ENCODE measurements around the gene CDH1. TPM values are rescaled to one million over a fixed set of nuclear protein-coding genes. Genes with fewer than 3 reads are reported as not detected.

The CDH1 gene
- total RNA-seq, 4 donors from 2014 or later = 72.7 to 302 (median 160) TPM

DNA sequence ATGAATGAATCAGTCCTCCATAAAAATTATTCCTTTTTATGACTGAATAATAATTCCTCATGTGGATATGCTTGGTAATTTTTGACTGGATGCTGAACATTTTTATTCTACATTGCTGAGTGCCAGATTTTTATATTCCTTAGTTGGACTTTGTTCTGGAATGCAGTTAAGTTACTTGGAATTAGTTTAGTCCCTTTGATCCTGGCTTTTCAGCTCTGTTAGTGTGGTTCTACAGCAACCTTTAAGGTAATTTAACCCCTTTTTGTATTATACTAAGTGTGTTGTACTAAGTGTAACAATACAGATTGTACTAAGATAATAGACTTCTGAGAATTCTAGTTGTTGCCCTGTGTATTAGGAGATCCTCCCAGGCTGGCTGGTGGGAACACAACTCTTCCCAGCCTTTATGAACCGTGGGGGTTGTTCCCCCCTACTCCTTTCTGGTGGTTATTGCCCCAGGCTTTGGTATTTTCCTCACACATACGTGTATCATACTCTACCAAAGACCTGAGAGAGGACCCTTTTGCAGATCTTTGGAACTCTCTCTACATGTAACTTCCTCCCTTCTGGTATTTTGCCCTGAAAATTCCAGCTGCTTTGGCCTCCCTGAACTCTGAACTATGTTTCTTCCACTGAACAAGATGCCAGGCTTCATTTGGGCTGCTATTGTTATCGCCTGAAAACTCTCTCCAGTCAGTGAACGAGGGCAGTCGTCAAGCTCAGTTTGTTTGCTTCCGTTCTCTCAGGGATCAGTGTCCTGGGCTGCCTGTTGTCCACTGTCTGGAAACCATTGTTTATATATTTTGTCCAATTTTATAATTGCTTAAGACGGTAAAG, 136.8 kb downstream of the CDH1 start:
- Histone ChIP-seq H3K36me3 (peaks cover 0 to 97% (median 7%) of the 10 kb centered on the region in 3 donors), H3K9me3 (no peaks in the 10 kb centered on the region), H3K4me3 (no peak overlapping the region), H3K4me1 (no peaks in the 10 kb centered on the region), H3K27me3 (no peaks in the 10 kb centered on the region), H3K27ac (no peak overlapping the region)
- no peak for TF ChIP-seq POLR2A (IDR thresholded peaks at IDR 0.05)
- TF ChIP-seq, protein P1, sequence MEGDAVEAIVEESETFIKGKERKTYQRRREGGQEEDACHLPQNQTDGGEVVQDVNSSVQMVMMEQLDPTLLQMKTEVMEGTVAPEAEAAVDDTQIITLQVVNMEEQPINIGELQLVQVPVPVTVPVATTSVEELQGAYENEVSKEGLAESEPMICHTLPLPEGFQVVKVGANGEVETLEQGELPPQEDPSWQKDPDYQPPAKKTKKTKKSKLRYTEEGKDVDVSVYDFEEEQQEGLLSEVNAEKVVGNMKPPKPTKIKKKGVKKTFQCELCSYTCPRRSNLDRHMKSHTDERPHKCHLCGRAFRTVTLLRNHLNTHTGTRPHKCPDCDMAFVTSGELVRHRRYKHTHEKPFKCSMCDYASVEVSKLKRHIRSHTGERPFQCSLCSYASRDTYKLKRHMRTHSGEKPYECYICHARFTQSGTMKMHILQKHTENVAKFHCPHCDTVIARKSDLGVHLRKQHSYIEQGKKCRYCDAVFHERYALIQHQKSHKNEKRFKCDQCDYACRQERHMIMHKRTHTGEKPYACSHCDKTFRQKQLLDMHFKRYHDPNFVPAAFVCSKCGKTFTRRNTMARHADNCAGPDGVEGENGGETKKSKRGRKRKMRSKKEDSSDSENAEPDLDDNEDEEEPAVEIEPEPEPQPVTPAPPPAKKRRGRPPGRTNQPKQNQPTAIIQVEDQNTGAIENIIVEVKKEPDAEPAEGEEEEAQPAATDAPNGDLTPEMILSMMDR (IDR thresholded peaks at IDR 0.05) = no peak
- intact Hi-C loops (cut with DNase I) = no loop called here
- DNase-seq = no peak
- 74 to 85% methylated on average over 7 of the region's 7 CpGs for WGBS, 2 donors

DNA sequence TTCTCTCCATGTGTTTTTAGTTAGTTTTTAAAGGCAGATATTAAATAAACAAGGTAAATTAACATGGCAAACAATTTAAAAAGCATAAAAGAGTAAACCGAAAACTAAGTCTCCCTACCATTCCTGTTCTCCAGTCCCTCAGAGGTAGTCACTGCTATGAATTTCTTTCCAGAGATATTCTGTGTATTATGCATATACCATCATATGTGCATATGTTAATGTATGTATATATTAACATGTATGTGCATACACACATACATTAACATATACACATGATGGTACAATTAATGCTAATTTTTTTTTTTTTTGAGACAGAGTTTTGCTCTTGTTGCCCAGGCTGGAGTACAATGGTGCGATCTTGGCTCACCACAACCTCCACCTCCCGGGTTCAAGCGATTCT, 138.8 kb downstream of the CDH1 start:
- Histone ChIP-seq H3K27me3 (no peaks in the 10 kb centered on the region), H3K4me3 (no peak overlapping the region), H3K27ac (no peak overlapping the region), H3K36me3 (peaks cover 0 to 99% (median 7%) of the 10 kb centered on the region in 3 donors), H3K9me3 (no peaks in the 10 kb centered on the region), H3K4me1 (no peaks in the 10 kb centered on the region)
- WGBS, 2 donors = 93 to 96% methylated on average over 3 to 4 of the region's 4 CpGs
- no peak for DNase-seq
- intact Hi-C loops (cut with DNase I) = no loop called here
- no peak for TF ChIP-seq POLR2A (IDR thresholded peaks at IDR 0.05)
- TF ChIP-seq, protein P1 (IDR thresholded peaks at IDR 0.05) = no peak

DNA sequence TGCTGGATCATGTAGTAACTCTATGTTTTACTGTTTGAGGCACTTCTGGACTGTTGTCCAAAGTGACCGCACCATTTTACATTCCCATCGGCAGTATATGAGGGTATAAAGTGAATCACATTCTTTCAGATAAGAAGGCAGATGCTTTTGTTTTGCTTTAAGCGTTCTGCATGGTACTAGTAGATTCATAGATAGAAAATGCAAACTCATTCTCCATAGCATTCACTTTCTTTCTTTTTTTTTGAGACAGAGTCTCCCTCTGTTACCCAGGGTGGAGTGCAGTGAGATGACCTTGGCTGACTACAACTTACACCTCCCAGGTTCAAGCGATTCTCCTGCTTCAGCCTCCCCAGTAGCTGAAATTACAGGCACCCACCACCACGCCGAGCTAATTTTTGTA, 146.6 kb downstream of the CDH1 start:
- Histone ChIP-seq H3K27me3 (no peaks in the 10 kb centered on the region), H3K4me1 (peaks cover 6 to 25% (median 13%) of the 10 kb centered on the region in 3 donors), H3K36me3 (peaks cover 0 to 52% (median 0%) of the 10 kb centered on the region in 3 donors), H3K4me3 (no peak overlapping the region), H3K9me3 (no peaks in the 10 kb centered on the region), H3K27ac (peak overlapping the region in 2 of 4 donors; percentile 21 to 54)
- DNase-seq = no peak
- TF ChIP-seq, protein P1 (IDR thresholded peaks at IDR 0.05) = no peak
- no peak for TF ChIP-seq POLR2A (IDR thresholded peaks at IDR 0.05)
- 91 to 92% methylated on average over 6 of the region's 6 CpGs for WGBS, 2 donors
- intact Hi-C loops (cut with DNase I) = no loop called here

DNA sequence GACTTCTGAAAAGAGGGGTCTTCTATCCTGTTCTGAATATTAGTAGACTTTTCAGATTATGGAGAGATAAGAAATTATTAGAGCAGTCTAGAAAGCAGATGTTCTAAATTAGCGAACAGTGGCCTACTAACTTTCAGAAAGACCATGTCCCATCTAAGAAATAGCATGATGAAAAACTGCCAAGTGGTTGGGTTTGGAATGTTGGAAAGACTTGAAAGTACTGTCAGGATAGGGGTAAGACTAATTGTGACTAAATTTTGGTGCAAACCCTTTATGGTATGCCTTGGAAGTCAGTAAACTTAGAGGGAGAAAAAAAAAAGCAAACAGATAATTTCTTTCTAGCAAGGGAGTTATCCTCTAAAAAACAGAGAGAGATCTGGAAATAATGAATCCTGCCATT, 147.3 kb downstream of the CDH1 start:
- Histone ChIP-seq H3K9me3 (no peaks in the 10 kb centered on the region), H3K27ac (peak overlapping the region in 2 of 4 donors; percentile 31 to 54), H3K36me3 (peaks cover 0 to 45% (median 0%) of the 10 kb centered on the region in 3 donors), H3K4me1 (peaks cover 6 to 32% (median 21%) of the 10 kb centered on the region in 3 donors), H3K27me3 (no peaks in the 10 kb centered on the region), H3K4me3 (no peak overlapping the region)
- intact Hi-C loops (cut with DNase I) = no loop called here
- TF ChIP-seq, protein P1 (IDR thresholded peaks at IDR 0.05) = no peak
- no peak for TF ChIP-seq POLR2A (IDR thresholded peaks at IDR 0.05)
- no peak for DNase-seq
- 68 to 80% methylated on average over 1 of the region's 1 CpG for WGBS, 2 donors

Small RNA genes lying within 50 kb of the gene (small RNA-seq; reads per million reads assigned to genes)
- gene RNA5SP429 = 0 to 0.07 (median 0) reads per million in 4 donors

Other genes starting within 250 kb of the CDH1 start
- gene ZFP90, start 198.0 kb upstream of the CDH1 start, total RNA-seq = 10 to 100 TPM in 3 of 4 donors, 1 to 10 TPM in 1; 8.1 to 22.5 (median 13.8) TPM
- gene CDH3, start 92.0 kb upstream of the CDH1 start, total RNA-seq = 100 to 1,000 TPM in 2 of 4 donors, 10 to 100 TPM in 2; 36.8 to 192 (median 95.0) TPM
- gene TANGO6, start 106.2 kb downstream of the CDH1 start, total RNA-seq = 10 to 100 TPM in 2 of 4 donors, 1 to 10 TPM in 2; 5.5 to 15.8 (median 10.1) TPM